Choroid plexus epithelial cell (primary cell): ENCODE data around the gene TXNDC5.

ENCODE experiments used
- DNase-seq: peaks from one replicate; pipeline ENCODE4 v3.0.0-alpha.2; 2010; ENCODE audit warnings: low read depth
- H3K4me3 ChIP-seq: 2 replicates; pipeline ENCODE4 v1.5.1; 2011; ENCODE audit warnings: low read depth, mild to moderate bottlenecking, control low read depth, low read length, moderate library complexity
- TF ChIP-seq, protein P1 (sequence below): conservative IDR thresholded peaks from 2 replicates; pipeline ENCODE4 v1.5.1; 2011; ENCODE audit warnings: low read depth, mild to moderate bottlenecking, control low read depth, inconsistent platforms, low read length, moderate library complexity

The TXNDC5 gene

DNA sequence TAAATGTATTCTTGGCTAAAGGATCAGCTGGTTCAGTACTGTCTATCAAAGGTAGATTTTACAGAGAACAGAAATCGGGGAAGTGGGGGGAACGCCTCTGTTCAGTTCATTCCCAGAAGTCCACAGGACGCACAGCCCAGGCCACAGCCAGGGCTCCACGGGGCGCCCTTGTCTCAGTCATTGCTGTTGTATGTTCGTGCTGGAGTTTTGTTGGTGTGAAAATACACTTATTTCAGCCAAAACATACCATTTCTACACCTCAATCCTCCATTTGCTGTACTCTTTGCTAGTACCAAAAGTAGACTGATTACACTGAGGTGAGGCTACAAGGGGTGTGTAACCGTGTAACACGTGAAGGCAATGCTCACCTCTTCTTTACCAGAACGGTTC lies 29.9 kb downstream of the TXNDC5 start:
- DNase-seq: no peak
- TF ChIP-seq, protein P1, sequence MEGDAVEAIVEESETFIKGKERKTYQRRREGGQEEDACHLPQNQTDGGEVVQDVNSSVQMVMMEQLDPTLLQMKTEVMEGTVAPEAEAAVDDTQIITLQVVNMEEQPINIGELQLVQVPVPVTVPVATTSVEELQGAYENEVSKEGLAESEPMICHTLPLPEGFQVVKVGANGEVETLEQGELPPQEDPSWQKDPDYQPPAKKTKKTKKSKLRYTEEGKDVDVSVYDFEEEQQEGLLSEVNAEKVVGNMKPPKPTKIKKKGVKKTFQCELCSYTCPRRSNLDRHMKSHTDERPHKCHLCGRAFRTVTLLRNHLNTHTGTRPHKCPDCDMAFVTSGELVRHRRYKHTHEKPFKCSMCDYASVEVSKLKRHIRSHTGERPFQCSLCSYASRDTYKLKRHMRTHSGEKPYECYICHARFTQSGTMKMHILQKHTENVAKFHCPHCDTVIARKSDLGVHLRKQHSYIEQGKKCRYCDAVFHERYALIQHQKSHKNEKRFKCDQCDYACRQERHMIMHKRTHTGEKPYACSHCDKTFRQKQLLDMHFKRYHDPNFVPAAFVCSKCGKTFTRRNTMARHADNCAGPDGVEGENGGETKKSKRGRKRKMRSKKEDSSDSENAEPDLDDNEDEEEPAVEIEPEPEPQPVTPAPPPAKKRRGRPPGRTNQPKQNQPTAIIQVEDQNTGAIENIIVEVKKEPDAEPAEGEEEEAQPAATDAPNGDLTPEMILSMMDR: no peak
- H3K4me3 ChIP-seq: no peak overlapping the region

DNA sequence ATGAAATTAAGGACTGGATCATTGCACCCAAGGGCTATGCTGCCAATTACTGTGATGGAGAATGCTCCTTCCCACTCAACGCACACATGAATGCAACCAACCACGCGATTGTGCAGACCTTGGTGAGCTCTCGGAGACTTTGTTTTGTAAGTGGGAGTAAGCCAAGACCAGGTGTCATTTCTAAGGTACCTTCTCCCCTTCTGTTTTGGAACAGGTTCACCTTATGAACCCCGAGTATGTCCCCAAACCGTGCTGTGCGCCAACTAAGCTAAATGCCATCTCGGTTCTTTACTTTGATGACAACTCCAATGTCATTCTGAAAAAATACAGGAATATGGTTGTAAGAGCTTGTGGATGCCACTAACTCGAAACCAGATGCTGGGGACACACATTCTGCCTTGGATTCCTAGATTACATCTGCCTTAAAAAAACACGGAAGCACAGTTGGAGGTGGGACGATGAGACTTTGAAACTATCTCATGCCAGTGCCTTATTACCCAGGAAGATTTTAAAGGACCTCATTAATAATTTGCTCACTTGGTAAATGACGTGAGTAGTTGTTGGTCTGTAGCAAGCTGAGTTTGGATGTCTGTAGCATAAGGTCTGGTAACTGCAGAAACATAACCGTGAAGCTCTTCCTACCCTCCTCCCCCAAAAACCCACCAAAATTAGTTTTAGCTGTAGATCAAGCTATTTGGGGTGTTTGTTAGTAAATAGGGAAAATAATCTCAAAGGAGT lies 30.4 kb downstream of the TXNDC5 start:
- TF ChIP-seq, protein P1: no peak
- DNase-seq: no peak
- no peak overlapping the region for H3K4me3 ChIP-seq

DNA sequence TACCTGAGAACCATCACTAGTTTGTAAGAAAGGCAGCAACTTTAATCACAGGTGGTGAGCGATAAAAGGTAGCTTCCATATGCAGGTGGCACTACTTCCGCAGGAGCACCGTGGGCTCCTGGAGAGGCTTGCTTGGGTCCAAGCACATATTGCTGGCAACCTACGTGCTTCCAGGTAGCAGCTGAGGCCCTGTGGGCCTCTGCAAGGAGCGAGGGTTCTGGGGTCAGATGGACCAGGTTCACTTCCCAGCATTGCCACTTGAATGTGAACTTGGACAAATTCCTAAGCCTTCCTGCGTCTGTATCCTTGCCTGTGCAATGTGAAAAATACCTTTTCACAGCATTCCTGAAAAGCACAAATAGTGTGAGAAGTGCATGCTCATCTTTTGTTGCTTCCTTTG lies 31.0 kb downstream of the TXNDC5 start:
- TF ChIP-seq, protein P1: no peak
- no peak overlapping the region for H3K4me3 ChIP-seq
- no peak for DNase-seq

DNA sequence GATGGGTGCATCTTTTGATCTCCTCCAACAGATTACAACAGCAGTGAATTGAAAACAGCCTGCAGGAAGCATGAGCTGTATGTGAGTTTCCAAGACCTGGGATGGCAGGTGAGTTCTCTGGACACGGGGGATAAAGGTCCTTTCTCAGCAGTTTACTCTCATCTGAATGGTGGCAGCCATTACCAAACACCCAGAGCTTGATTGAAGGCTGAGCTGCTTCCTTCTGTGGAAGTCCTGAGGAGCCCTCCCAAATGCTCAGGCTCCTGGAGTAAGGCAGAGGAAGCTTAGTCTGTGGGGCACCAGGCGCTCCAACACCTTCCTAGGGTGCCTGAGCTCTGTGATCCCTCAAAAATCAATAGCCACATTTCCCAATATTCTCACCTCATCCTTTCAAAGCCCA lies 31.5 kb downstream of the TXNDC5 start:
- TF ChIP-seq, protein P1: no peak
- DNase-seq: no peak
- no peak overlapping the region for H3K4me3 ChIP-seq

DNA sequence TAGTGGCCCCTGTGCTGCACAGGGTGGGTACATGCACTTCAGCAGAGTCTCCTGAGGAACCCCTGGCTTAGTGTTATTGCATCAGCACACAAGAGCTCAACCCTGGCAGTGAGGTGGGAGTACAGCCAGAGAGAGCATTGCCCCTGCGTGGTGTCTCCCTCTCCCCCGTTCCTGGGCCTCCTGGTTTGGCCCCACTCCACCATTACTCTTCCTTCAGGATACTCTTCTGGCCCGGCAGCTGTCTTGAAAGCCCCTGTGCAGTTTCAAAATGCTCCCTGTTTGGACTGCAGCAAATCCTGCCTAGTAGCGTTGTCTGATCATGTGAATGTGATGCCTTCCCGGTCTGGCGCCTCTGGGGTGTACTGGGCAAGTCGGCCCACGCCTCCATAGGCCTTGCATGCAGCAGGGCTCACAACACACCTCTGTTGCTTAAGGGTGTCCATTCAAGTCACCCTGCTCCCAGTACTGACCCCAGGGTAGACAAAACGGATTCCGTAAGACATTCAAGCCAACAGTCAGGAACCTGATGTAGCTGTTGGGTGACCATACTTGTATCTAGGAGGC lies 32.1 kb downstream of the TXNDC5 start:
- no peak for DNase-seq
- TF ChIP-seq, protein P1: no peak

DNA sequence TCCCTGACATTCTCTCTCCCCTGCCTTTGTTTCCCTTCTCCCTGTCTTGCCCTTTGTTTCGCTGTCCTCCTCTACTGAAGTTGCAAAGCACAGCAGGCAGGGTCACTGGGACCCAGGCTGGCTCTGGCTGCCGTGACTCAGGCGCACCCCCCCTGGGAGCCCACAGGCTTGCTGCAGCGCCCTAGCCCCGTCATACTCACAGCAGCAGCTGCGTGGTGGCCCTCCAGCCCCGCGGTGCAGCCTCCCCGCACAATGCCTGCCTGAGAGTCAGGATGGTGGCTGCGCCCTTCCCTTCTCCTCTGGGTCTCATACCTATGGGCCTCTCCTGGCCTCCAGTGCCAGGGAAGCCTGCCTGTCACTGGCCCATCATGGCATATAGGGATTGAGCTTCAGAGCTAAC lies 41.7 kb downstream of the TXNDC5 start:
- TF ChIP-seq, protein P1: no peak
- no peak for DNase-seq
- no peak overlapping the region for H3K4me3 ChIP-seq

More for the DNA sequence above, 32.1 kb downstream of the TXNDC5 start:
- no peak overlapping the region for H3K4me3 ChIP-seq

DNA sequence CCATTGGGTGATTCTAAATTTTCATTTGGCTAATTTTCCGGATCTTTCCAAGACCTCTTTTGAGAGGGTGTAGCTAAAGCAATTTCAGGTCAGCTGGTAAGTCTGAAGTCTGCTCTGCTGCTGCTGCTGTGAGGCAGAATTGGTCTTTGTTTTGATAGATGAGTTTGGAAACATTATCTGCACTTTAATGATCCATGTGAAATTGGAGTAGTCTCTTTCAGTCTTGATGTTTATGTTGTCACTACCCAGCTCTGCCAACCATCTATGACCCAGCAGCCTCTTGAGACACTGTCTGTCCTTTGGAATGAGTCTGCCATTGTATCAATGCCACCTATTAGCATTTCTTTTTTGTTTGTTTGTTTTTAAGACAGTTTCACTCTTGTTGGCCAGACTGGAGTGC lies 44.1 kb downstream of the TXNDC5 start:
- TF ChIP-seq, protein P1: no peak
- no peak overlapping the region for H3K4me3 ChIP-seq
- no peak for DNase-seq
